Tibial nerve (tissue), 4 donors: ENCODE data around the gene SEMA5B. TPM values are rescaled to one million over a fixed set of nuclear protein-coding genes. Genes with fewer than 3 reads are reported as not detected.
A peak's percentile ranks its signal among the peaks of the same experiment; 100 is the strongest.

ENCODE experiments used
- DNase-seq, 2 donors: peaks; one replicate each; pipeline ENCODE4 v3.0.0-alpha.2; 2019; ENCODE audit warnings: low spot score in 2 of 2
- H3K27ac ChIP-seq, 4 donors: fragments of 200-600 bp; sonication (generic) in 3 of 4; one replicate each; pipeline ENCODE4 v1.5.1; 2017 to 2019; ENCODE audit warnings: mild to moderate bottlenecking in 1 of 4
- H3K27me3 ChIP-seq, 2 donors: fragments of 200-600 bp; sonication (generic) in 1 of 2; one replicate each; pipeline versions ENCODE4 v1.5.1 to v1.6.0; 2017 to 2019
- H3K36me3 ChIP-seq, 3 donors: fragments of 200-600 bp; sonication (generic); one replicate each; pipeline ENCODE4 v1.5.1; 2018 to 2019
- H3K4me1 ChIP-seq, 4 donors: fragments of 200-600 bp; sonication (generic) in 3 of 4; one replicate each; pipeline ENCODE4 v1.5.1; 2017 to 2019
- H3K4me3 ChIP-seq, 4 donors: fragments of 200-600 bp; sonication (generic) in 3 of 4; one replicate each; pipeline ENCODE4 v1.5.1; 2017 to 2019; ENCODE audit warnings: mild to moderate bottlenecking in 1 of 4, moderate library complexity in 1 of 4
- H3K9me3 ChIP-seq, 4 donors: fragments of 200-600 bp; sonication (generic) in 3 of 4; one replicate each; pipeline ENCODE4 v1.5.1; 2017 to 2019
- EP300 ChIP-seq, 2 donors: sonication (generic); formaldehyde crosslinking; IDR thresholded peaks; one replicate each; pipeline ENCODE4 v1.6.1; 2017; ENCODE audit warnings: antibody characterized with exemption in 2 of 2, mild to moderate bottlenecking in 1 of 2
- POLR2A ChIP-seq, 2 donors: fragments of 450-650 bp; IDR thresholded peaks; one replicate each; pipeline ENCODE4 v1.6.1; 2017; ENCODE audit warnings: antibody characterized with exemption in 2 of 2, mild to moderate bottlenecking in 2 of 2, moderate library complexity in 2 of 2
- WGBS, 2 donors: methylation state at CpG; one replicate each; pipeline ENCODE4 v1.1.5; 2018; 5-methylcytosine and 5-hydroxymethylcytosine counted together
- total RNA-seq, 4 donors: library from RNA; depleted of rRNA; stranded (reverse); fragments of >200 nt; gene quantifications; one replicate each; pipeline ENCODE4 v1.1.0, GENCODE V29; 2016
- TF ChIP-seq, protein P1 (sequence below), 5 experiments: fragments of 200-600 bp in 3 of 5; fragments of 450-650 bp in 2 of 5; sonication (generic) in 3 of 5; IDR thresholded peaks; one replicate each; pipeline ENCODE4 v1.5.1; 2016 to 2019; ENCODE audit warnings: antibody characterized with exemption in 5 of 5, mild to moderate bottlenecking in 3 of 5, moderate library complexity in 2 of 5

SEMA5B gene
- total RNA-seq, 4 donors from 2014 or later = 6.7 to 19.7 (median 13.1) TPM

DNA sequence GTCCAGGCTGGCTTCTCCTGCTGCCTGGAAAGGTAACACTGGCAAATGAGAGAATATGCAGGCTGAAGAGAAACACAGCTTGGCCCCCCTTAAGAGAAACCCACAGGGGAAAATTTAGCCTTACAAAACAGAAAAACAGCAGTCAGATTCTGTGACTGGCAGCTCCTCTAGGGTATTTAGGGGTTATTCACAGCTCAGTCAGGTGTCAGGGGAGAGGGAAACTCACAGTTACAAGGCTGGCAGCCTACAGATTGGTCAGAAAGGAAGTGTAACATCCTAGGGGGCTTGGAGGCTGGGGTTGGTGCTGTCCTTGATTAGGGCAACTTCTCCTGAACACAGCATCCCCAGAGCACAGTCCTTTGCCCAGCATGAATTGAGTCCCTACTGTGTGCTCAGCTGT lies 81.4 kb downstream of the SEMA5B start:
- peaks cover 0 to 7% (median 0%) of the 10 kb centered on the region in 4 donors for H3K9me3 ChIP-seq
- DNase-seq = no peak

DNA sequence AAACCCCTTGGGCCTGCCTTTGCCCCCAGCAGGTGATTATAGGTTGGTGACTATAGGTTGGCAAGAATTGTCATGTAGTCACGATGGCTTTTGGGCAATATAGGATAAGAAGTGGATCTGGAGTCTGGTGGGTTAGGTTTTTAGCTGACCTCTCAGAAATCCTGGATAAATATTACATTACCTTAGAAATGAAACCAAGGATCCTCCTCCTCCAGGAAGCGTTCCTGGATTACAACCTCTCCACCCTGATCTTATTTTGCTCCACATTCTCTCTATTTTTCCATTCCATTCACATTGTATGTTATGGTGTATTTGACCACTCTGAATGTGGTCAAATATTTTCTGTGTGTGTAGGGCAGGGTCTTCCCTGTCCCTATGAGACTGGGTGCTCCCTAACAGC lies 82.3 kb downstream of the SEMA5B start:
- Histone ChIP-seq H3K4me1 (peaks cover 0 to 40% (median 1%) of the 10 kb centered on the region in 4 donors), H3K27me3 (no peaks in the 10 kb centered on the region), H3K36me3 (no peaks in the 10 kb centered on the region), H3K27ac (no peak overlapping the region), H3K9me3 (peaks cover 0 to 7% (median 0%) of the 10 kb centered on the region in 4 donors), H3K4me3 (no peak overlapping the region)
- WGBS, 2 donors = 84 to 86% methylated on average over 2 of the region's 2 CpGs
- TF ChIP-seq POLR2A (IDR thresholded peaks at IDR 0.05) = no peak
- no peak for TF ChIP-seq EP300 (IDR thresholded peaks at IDR 0.05)
- TF ChIP-seq, protein P1, sequence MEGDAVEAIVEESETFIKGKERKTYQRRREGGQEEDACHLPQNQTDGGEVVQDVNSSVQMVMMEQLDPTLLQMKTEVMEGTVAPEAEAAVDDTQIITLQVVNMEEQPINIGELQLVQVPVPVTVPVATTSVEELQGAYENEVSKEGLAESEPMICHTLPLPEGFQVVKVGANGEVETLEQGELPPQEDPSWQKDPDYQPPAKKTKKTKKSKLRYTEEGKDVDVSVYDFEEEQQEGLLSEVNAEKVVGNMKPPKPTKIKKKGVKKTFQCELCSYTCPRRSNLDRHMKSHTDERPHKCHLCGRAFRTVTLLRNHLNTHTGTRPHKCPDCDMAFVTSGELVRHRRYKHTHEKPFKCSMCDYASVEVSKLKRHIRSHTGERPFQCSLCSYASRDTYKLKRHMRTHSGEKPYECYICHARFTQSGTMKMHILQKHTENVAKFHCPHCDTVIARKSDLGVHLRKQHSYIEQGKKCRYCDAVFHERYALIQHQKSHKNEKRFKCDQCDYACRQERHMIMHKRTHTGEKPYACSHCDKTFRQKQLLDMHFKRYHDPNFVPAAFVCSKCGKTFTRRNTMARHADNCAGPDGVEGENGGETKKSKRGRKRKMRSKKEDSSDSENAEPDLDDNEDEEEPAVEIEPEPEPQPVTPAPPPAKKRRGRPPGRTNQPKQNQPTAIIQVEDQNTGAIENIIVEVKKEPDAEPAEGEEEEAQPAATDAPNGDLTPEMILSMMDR (IDR thresholded peaks at IDR 0.05) = no peak
- no peak for DNase-seq

More for the DNA sequence above, 81.4 kb downstream of the SEMA5B start:
- Histone ChIP-seq H3K4me3 (no peak overlapping the region), H3K4me1 (peaks cover 0 to 31% (median 1%) of the 10 kb centered on the region in 4 donors), H3K36me3 (no peaks in the 10 kb centered on the region), H3K27ac (no peak overlapping the region), H3K27me3 (no peaks in the 10 kb centered on the region)
- no peak for TF ChIP-seq EP300 (IDR thresholded peaks at IDR 0.05)
- TF ChIP-seq, protein P1 (IDR thresholded peaks at IDR 0.05) = no peak
- no peak for TF ChIP-seq POLR2A (IDR thresholded peaks at IDR 0.05)

DNA sequence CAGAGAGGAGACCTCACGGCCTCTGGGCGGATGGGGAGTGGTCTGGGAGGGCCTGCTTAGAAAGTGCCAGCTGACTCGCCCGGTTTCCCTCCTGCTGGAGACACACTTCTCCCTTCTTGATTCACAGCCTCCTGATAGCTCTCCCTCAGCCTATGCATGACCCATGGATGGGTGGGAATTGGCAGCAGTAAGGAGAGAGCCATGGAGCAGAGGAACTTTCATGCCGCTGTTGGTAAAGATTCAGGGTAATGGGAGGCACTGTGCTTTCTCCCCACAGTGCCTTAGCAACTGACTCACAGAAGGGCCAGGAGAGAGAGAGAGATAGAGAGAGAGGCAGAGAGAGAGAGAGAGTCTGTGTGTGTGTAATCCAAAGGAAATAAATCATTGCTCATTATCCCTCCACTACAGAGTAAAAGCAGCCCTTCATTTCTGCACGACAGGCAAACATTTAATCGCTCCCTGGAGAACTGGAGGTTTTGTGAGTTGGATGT lies 82.8 kb downstream of the SEMA5B start:
- Histone ChIP-seq H3K4me3 (no peak overlapping the region), H3K27ac (peak overlapping the region in 2 of 4 donors; percentile 14 to 70), H3K36me3 (no peaks in the 10 kb centered on the region), H3K9me3 (peaks cover 0 to 3% (median 0%) of the 10 kb centered on the region in 4 donors), H3K27me3 (no peaks in the 10 kb centered on the region), H3K4me1 (peaks cover 0 to 42% (median 1%) of the 10 kb centered on the region in 4 donors)
- 63 to 71% methylated on average over 7 of the region's 7 CpGs for WGBS, 2 donors
- no peak for DNase-seq
- TF ChIP-seq POLR2A (IDR thresholded peaks at IDR 0.05) (no peak), EP300 (IDR thresholded peaks at IDR 0.05) (peak in 1 of 2 donors; percentile 19)

DNA sequence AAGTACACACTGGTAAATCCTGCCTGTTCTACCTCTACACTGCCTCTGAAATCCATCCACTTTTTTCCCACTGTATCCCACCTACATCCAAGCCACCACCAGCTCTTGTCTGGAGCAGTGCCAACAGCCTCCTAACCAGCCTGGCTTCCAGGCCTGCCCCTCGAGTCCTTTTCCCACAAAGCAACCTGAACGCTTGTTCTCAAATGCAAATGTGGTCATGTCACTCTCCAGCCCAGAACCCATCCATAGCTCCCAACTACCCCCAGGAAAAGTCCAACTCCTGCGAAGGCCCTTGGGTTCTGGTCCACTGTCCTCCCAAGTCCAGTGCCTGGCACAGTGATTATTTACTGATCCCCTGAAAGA lies 83.8 kb downstream of the SEMA5B start:
- H3K36me3 ChIP-seq = no peaks in the 10 kb centered on the region
- H3K27me3 ChIP-seq = no peaks in the 10 kb centered on the region
- peaks cover 0 to 42% (median 1%) of the 10 kb centered on the region in 4 donors for H3K4me1 ChIP-seq
- peaks cover 0 to 3% (median 0%) of the 10 kb centered on the region in 4 donors for H3K9me3 ChIP-seq
- H3K4me3 ChIP-seq = no peak overlapping the region
- peak overlapping the region in 2 of 4 donors; percentile 34 to 70 for H3K27ac ChIP-seq
- TF ChIP-seq, protein P1 (IDR thresholded peaks at IDR 0.05) = no peak
- TF ChIP-seq POLR2A (IDR thresholded peaks at IDR 0.05) = no peak
- no peak for TF ChIP-seq EP300 (IDR thresholded peaks at IDR 0.05)
- no peak for DNase-seq
- 89 to 91% methylated on average over 3 of the region's 3 CpGs for WGBS, 2 donors

DNA sequence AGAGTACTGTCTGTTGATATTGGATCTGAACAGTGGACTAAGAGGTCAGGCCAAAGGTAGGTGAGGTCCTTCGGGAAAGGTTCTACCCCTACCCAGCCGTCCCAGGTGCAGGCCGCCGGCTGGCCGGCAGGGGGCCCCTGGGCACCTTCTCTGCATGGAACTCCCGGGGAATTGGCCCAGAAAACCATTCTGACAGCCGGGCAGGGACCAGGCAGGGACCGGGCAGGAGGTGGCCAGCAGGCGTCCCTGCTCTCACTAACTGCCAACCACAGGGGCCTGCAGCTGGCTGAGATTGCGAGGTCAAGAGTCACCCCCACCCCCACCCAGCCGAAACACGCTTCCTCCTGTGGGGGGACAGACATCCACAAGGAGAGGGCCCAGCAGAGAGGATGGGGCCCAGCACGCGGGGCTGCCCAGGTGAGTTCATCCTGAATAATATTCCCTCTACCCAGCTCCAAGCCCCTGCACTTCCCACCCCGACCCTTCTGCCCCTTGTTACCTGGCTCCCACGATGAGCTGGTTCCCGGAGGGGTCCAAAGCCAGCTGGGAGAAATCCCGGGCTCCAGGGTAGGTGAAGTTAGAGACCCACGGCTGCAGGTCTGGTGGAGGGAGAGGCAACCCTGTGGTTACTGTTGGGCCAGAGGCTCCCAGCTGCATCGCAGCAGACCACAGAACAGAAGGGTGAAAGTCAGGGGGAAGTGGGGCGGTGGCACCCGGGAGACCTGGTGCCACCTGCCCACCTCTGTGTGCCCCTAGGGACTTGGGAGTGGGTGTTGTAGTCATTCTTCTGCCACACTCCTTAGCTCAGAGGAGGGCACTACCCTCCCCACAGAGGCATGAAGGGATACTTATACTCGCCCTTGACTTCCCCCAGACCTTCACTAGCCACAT lies 84.4 kb downstream of the SEMA5B start:
- Histone ChIP-seq H3K27ac (peak overlapping the region in 3 of 4 donors; percentile 13 to 70 (median 34)), H3K9me3 (peaks cover 0 to 3% (median 0%) of the 10 kb centered on the region in 4 donors), H3K27me3 (no peaks in the 10 kb centered on the region), H3K4me1 (peaks cover 0 to 42% (median 1%) of the 10 kb centered on the region in 4 donors), H3K36me3 (no peaks in the 10 kb centered on the region), H3K4me3 (no peak overlapping the region)
- TF ChIP-seq EP300 (IDR thresholded peaks at IDR 0.05) (no peak), POLR2A (IDR thresholded peaks at IDR 0.05) (no peak)
- TF ChIP-seq, protein P1 (IDR thresholded peaks at IDR 0.05) = peak; percentile 71 to 83 (median 79)
- WGBS, 2 donors = 45 to 49% methylated on average over 20 to 21 of the region's 23 CpGs
- peak; percentile 36 to 40 for DNase-seq
